ENCODE results near the gene PROSER2.

The PROSER2 gene

DNA sequence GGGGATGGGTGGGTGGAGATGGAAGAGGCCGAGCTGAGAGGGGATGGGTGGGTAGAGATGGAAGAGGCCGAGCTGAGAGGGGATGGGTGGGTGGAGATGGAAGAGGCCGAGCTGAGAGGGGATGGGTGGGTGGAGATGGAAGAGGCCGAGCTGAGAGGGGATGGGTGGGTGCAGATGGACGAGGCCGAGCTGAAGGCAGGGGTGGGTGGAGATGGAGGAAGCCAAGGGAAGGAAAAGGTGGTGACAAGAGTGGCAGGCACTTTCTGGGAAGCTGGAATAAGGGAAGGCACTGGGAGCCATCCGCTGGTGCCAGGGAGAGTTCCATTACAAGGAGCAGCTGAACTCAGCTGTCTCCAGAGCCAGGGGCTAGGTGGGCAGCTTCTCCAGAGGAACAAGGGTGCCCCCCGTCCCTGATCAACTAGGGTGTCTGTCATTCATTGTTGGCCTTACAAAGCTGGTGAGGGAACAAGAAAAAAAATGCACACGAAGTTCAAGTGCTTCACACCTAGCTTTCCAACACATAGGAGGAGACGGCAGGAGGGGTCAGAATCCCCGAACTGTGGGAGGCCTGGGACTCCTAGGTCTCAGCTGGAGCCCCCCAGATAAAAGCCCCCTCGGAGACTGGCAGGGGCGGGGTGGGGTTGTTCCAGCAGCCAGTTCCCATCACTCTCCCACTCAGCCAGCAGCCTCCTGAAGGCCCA is 62.4 kb downstream of the PROSER2 start:
- TF ChIP-seq GATA2 (IDR thresholded peaks at IDR 0.05; ENCODE audit: low read depth, low read length), result no peak
- no peak for TF ChIP-seq GATA3 (IDR thresholded peaks at IDR 0.05; ENCODE audit: low read depth, low read length)

DNA sequence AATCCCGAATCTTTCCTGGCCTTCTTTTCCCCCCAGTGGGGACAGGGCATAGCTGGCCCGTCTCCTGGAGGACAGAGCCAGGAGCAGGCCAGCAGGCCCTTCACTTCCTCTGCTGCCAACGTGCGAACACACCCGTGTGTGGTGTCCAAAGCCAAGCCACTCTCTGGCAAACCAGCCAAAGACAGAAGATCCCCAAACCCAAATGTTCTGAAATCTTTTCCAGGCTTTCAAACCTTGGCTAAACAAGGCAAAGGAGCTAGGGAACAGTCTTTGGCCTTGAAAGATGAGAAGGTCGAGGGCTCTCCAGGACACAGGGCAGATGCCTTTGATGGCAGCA is 63.0 kb downstream of the PROSER2 start:
- no peak for TF ChIP-seq GATA2 (IDR thresholded peaks at IDR 0.05; ENCODE audit: low read depth, low read length)
- no peak for TF ChIP-seq GATA3 (IDR thresholded peaks at IDR 0.05; ENCODE audit: low read depth, low read length)

- TF ChIP-seq GATA2 (IDR thresholded peaks at IDR 0.05; ENCODE audit: low read depth, low read length) (no peak), GATA3 (IDR thresholded peaks at IDR 0.05; ENCODE audit: low read depth, low read length) (no peak)
Observed at GRCh38 chr10:11886851-11887250, 63.7 kb downstream of the PROSER2 start.

GRCh38 chr10:11887381-11888227 is 64.4 kb downstream of the PROSER2 start:
- no peak for TF ChIP-seq GATA3 (IDR thresholded peaks at IDR 0.05; ENCODE audit: low read depth, low read length)
- no peak for TF ChIP-seq GATA2 (IDR thresholded peaks at IDR 0.05; ENCODE audit: low read depth, low read length)

DNA sequence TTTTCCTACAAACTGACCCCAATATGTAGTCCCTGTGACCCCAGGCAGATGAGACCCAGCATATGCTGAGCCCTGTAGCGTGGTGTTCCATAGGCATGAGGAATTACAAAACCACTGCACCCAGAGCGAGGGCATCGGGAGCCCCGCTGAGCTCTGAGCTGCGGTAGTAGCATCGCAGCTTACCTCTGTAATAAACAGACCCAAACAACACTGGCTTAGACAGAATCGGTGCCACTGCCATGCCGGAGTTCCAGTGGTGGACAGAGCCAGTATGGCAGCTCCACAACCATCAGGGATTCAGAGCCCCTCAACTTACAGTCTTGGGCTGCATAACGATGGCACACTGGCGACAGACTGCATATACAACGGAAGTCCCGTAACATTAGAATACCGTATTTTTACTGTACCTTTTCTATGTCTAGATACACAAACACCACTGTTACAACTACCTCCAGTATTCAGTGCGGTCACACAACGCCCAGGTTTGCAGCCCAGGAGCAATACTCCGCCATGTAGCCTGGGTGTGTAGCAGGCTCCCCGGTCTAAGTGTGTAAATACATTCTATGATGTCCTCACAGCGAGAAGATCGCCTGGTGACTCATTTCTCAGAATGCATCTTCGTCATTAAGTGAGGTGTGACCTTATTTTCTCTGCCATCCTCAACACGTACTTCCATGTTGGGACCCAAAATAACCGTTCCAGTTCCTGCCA is 68.8 kb downstream of the PROSER2 start:
- TF ChIP-seq GATA2 (IDR thresholded peaks at IDR 0.05; ENCODE audit: low read depth, low read length) (no peak), GATA3 (IDR thresholded peaks at IDR 0.05; ENCODE audit: low read depth, low read length) (no peak)

- TF ChIP-seq GATA3 (IDR thresholded peaks at IDR 0.05; ENCODE audit: low read depth, low read length) (no peak), GATA2 (IDR thresholded peaks at IDR 0.05; ENCODE audit: low read depth, low read length) (no peak)
Observed at GRCh38 chr10:11893749-11894278, 70.7 kb downstream of the PROSER2 start.

GRCh38 chr10:11894381-11895107 is 71.4 kb downstream of the PROSER2 start:
- TF ChIP-seq GATA3 (IDR thresholded peaks at IDR 0.05; ENCODE audit: low read depth, low read length) (no peak), GATA2 (IDR thresholded peaks at IDR 0.05; ENCODE audit: low read depth, low read length) (no peak)

GRCh38 chr10:11895108-11895466 is 71.9 kb downstream of the PROSER2 start:
- TF ChIP-seq GATA2 (IDR thresholded peaks at IDR 0.05; ENCODE audit: low read depth, low read length), result no peak
- TF ChIP-seq GATA3 (IDR thresholded peaks at IDR 0.05; ENCODE audit: low read depth, low read length), result no peak

DNA sequence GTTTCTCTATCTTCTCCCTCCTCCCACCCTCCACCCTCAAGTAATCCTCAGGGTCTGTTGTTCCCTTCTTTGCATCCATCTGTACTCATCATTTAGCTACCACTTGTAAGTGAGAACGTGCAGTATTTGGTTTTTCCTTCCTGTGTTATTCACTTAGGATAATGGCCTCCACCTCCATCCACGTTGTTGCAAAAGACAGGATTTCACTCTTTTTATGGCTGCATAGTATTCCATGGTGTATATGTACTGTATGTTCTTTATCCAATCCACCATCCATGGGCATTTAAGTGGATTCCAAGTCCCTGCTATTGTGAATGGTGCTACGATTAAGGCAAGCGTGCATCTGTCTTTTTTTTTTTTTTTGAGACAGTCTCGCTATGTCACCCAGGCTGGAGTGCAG is 72.4 kb downstream of the PROSER2 start:
- TF ChIP-seq GATA3 (IDR thresholded peaks at IDR 0.05; ENCODE audit: low read depth, low read length) (no peak), GATA2 (IDR thresholded peaks at IDR 0.05; ENCODE audit: low read depth, low read length) (no peak)

DNA sequence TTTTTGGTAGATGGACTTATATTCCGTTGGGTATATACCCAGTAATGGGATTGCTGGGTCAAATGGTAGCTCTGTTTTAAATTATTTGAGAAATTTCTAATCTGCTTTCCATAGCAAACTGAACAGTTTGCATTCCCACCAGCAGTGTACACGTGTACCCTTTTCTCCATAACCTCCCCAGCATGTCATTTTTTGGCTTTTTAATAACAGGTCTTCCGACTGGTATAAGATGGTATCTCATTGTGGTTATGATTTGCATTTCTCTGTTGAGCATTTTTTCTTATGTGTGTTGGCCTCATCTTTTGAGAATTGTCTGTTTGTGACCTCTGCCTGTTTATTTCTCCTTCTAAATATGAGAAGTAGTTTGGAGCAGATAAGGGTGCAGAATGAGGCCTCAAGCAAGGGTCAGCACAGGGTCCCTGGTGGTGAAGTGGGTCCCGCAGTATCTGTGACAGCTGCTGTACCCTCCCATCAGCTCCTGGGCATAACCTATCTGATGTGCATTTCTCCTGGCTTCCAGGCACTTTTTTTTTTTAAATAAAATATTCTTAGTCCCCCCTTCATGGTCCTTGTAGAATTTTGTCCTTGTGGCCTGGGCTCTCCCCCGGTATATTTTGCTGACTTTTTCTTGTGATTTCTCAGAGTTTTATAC is 73.5 kb downstream of the PROSER2 start:
- no peak for TF ChIP-seq GATA2 (IDR thresholded peaks at IDR 0.05; ENCODE audit: low read depth, low read length)
- no peak for TF ChIP-seq GATA3 (IDR thresholded peaks at IDR 0.05; ENCODE audit: low read depth, low read length)

DNA sequence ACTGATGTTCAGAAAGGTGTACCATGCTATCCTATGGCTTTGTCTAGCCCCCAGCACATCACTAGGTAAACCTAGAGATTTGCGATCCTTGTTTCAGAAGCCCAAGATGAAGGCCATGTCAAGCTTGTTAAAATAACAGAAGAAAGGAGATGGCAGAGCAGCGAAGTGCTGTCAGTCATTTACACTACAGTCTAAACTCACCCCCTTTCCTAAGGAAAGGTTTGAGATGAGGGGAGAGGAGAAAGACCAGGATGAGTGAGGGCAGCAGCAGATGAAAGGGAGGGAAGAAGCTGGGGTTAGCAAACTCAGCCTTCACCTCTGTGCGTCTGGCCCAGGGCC is 74.8 kb downstream of the PROSER2 start:
- TF ChIP-seq GATA3 (IDR thresholded peaks at IDR 0.05; ENCODE audit: low read depth, low read length) (no peak), GATA2 (IDR thresholded peaks at IDR 0.05; ENCODE audit: low read depth, low read length) (no peak)

DNA sequence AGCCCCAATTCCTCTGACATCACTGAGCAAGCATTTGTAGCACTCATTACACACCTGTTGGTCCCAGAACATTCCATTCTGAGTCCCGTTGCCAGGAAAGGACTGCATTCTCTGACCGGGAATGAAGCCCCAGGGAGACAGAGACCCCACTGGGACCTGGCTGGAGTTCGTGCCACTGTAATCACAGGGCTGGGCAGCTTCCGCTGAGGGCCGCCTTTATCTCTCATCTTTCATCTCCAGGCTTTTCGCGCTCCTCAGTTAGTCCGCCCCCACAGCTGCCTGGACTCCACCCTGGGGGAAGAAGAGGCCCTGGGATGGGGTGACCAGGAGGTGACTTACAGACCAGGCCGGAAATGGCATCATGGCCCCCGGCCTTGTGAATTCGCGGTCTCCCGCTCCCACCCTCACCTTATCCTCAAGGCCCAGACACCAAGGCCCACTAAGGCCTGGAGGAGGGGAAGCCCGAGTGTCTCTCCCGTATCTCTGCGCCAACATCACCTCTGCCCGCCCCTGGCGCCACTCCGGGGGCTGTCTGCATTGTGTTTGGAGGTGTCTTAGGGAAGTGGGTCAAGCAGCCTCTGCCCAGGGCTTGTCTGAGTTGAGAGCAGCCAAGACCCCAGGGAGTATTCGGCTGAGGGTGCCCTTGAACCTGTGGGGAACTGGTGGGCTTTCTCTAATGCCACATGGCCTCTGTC is 75.4 kb downstream of the PROSER2 start:
- TF ChIP-seq GATA3 (IDR thresholded peaks at IDR 0.05; ENCODE audit: low read depth, low read length) (no peak), GATA2 (IDR thresholded peaks at IDR 0.05; ENCODE audit: low read depth, low read length) (no peak)
